GM12878 (cell line): ENCODE data around the gene IFNLR1. TPM values are rescaled to one million over a fixed set of nuclear protein-coding genes. Genes with fewer than 3 reads are reported as not detected.

Source experiments
- EED ChIP-seq: sonication (generic); IDR thresholded peaks from 2 replicates; pipeline ENCODE4 v1.6.1; 2016; ENCODE audit warnings: antibody characterized with exemption, low read depth
- KAT2A ChIP-seq: conservative IDR thresholded peaks from 2 replicates; pipeline ENCODE4 v1.6.1; 2011; ENCODE audit warnings: low read depth, low read length; ENCODE audit not compliant: control insufficient read depth
- SMARCA5 ChIP-seq: fragments of 450-650 bp; IDR thresholded peaks from 2 replicates; pipeline ENCODE4 v1.6.1; 2017; ENCODE audit warnings: mild to moderate bottlenecking
- polyA plus RNA-seq, 11 experiments: library from polyadenylated mRNA; depleted of rRNA in 4 of 11; unstranded in 6 of 11; stranded (reverse) in 5 of 11; fragments of >200 nt; fragmentation: Nextera tagmentation in 4 of 11; fragmentation: Illumina TruSeq in 1 of 11; extraction: Ambion mirVana in 4 of 11; extraction: Trizol in 1 of 11; gene quantifications; 1 replicate in 1 of 11; 2 replicates in 10 of 11; pipeline versions ENCODE4 v1.2.1 to v1.2.3, GENCODE V29; 2011 to 2016; ENCODE audit warnings: inconsistent platforms in 2 of 11, missing spikeins in 2 of 11, low read depth in 1 of 11
- total RNA-seq, 4 experiments: library from RNA; depleted of rRNA in 3 of 4; stranded (reverse); fragments of >200 nt in 3 of 4; fragmentation: Illumina TruSeq in 1 of 4; extraction: Trizol in 1 of 4; gene quantifications; 2 replicates each; pipeline versions ENCODE4 v1.2.1 to v1.2.3, GENCODE V29; 2013 to 2021
- TF ChIP-seq, protein P1 (sequence below): fragments of 450-650 bp; IDR thresholded peaks from 2 replicates; pipeline ENCODE4 v1.6.1; 2018; ENCODE audit warnings: borderline replicate concordance, mild to moderate bottlenecking; ENCODE audit not compliant: partially characterized antibody
- TF ChIP-seq, protein P2 (sequence below): fragments of 450-650 bp; IDR thresholded peaks from 2 replicates; pipeline ENCODE4 v1.6.1; 2017; ENCODE audit warnings: mild to moderate bottlenecking, moderate library complexity

IFNLR1 gene
- total and polyA plus RNA-seq, 10 of the 15 experiments (the other 5 are each of a cell fraction or from before 2014, with no cell fraction given): 0.31 to 5.6 (median 3.9) TPM

DNA sequence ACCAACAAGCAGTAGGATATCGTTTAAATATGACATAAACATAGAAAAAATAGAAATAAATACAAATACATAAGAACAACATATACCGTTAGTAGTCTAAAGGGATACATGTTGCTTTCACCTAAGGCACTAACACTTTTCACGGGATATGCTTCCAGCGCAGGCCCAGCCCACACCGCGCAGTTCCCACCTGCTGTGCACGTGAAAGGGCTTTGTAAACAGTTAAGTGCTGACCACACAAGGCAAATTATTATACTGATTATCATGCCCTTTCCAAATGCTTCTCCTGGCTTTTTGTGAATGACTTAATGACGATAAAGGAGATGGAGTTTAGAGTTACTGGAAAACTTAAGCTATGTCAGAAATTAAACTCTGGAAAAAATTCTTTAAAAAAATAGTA lies 32.9 kb downstream of the IFNLR1 start (continued):
- TF ChIP-seq KAT2A (no peak), EED (no peak), SMARCA5 (no peak)
- TF ChIP-seq, protein P1, sequence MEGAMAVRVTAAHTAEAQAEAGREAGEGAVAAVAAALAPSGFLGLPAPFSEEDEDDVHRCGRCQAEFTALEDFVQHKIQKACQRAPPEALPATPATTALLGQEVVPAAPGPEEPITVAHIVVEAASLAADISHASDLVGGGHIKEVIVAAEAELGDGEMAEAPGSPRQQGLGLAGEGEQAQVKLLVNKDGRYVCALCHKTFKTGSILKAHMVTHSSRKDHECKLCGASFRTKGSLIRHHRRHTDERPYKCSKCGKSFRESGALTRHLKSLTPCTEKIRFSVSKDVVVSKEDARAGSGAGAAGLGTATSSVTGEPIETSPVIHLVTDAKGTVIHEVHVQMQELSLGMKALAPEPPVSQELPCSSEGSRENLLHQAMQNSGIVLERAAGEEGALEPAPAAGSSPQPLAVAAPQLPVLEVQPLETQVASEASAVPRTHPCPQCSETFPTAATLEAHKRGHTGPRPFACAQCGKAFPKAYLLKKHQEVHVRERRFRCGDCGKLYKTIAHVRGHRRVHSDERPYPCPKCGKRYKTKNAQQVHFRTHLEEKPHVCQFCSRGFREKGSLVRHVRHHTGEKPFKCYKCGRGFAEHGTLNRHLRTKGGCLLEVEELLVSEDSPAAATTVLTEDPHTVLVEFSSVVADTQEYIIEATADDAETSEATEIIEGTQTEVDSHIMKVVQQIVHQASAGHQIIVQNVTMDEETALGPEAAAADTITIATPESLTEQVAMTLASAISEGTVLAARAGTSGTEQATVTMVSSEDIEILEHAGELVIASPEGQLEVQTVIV: no peak
- TF ChIP-seq, protein P2, sequence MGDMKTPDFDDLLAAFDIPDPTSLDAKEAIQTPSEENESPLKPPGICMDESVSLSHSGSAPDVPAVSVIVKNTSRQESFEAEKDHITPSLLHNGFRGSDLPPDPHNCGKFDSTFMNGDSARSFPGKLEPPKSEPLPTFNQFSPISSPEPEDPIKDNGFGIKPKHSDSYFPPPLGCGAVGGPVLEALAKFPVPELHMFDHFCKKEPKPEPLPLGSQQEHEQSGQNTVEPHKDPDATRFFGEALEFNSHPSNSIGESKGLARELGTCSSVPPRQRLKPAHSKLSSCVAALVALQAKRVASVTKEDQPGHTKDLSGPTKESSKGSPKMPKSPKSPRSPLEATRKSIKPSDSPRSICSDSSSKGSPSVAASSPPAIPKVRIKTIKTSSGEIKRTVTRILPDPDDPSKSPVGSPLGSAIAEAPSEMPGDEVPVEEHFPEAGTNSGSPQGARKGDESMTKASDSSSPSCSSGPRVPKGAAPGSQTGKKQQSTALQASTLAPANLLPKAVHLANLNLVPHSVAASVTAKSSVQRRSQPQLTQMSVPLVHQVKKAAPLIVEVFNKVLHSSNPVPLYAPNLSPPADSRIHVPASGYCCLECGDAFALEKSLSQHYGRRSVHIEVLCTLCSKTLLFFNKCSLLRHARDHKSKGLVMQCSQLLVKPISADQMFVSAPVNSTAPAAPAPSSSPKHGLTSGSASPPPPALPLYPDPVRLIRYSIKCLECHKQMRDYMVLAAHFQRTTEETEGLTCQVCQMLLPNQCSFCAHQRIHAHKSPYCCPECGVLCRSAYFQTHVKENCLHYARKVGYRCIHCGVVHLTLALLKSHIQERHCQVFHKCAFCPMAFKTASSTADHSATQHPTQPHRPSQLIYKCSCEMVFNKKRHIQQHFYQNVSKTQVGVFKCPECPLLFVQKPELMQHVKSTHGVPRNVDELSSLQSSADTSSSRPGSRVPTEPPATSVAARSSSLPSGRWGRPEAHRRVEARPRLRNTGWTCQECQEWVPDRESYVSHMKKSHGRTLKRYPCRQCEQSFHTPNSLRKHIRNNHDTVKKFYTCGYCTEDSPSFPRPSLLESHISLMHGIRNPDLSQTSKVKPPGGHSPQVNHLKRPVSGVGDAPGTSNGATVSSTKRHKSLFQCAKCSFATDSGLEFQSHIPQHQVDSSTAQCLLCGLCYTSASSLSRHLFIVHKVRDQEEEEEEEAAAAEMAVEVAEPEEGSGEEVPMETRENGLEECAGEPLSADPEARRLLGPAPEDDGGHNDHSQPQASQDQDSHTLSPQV: no peak
- TF ChIP-seq, all 136 proteins: peak for 0
